ENCODE measurements around the gene APOA5. TPM values are rescaled to one million over a fixed set of nuclear protein-coding genes. Genes with fewer than 3 reads are reported as not detected.
"Not testable (repeated sequence)": the region's sequence is repeated elsewhere in the genome, so short reads cannot be mapped to it uniquely, and the experiment has no call there.

APOA5 gene
- total RNA-seq, 1 donor from 2014 or later: not detected

- H3K4me3 Mint-ChIP-seq: no peak overlapping the region
- no peak for DNase-seq (ENCODE audit: extremely low spot score, unreplicated experiment)
These were observed 44.9 kb upstream of the APOA5 start for GRCh38 chr11:116836632-116836991.

GRCh38 chr11:116835791-116836631 lies 44.3 kb upstream of the APOA5 start:
- H3K27ac Mint-ChIP-seq: peak overlapping the region; percentile 34
- peak; percentile 70 for TF ChIP-seq CTCF (conservative IDR thresholded peaks at IDR 0.05)

More at GRCh38 chr11:116836632-116836991, 44.9 kb upstream of the APOA5 start:
- no peak overlapping the region for H3K27ac Mint-ChIP-seq
- H3K36me3 Mint-ChIP-seq: no peaks in the 10 kb centered on the region
- peaks cover 13% of the 10 kb centered on the region for H3K4me1 Mint-ChIP-seq (ENCODE audit: unreplicated experiment)
- TF ChIP-seq CTCF (conservative IDR thresholded peaks at IDR 0.05): no peak
- H3K27me3 Mint-ChIP-seq: peaks cover 6% of the 10 kb centered on the region
- no peaks in the 10 kb centered on the region for H3K9me3 Mint-ChIP-seq

GRCh38 chr11:116835042-116835772 lies 43.5 kb upstream of the APOA5 start:
- no peak for TF ChIP-seq CTCF (conservative IDR thresholded peaks at IDR 0.05)
- no peak for DNase-seq (ENCODE audit: extremely low spot score, unreplicated experiment)
- peaks cover 6% of the 10 kb centered on the region for H3K27me3 Mint-ChIP-seq
- H3K4me1 Mint-ChIP-seq (ENCODE audit: unreplicated experiment): peaks cover 13% of the 10 kb centered on the region
- peak overlapping the region; percentile 38 for H3K27ac Mint-ChIP-seq
- no peaks in the 10 kb centered on the region for H3K9me3 Mint-ChIP-seq
- peak overlapping the region; percentile 74 for H3K4me3 Mint-ChIP-seq
- H3K36me3 Mint-ChIP-seq: no peaks in the 10 kb centered on the region

More at GRCh38 chr11:116835791-116836631, 44.3 kb upstream of the APOA5 start:
- Mint-ChIP-seq H3K9me3 (no peaks in the 10 kb centered on the region), H3K27me3 (peaks cover 6% of the 10 kb centered on the region), H3K36me3 (no peaks in the 10 kb centered on the region), H3K4me1 (ENCODE audit: unreplicated experiment) (peaks cover 13% of the 10 kb centered on the region), H3K4me3 (peak overlapping the region; percentile 68)
- DNase-seq (ENCODE audit: extremely low spot score, unreplicated experiment): peak; percentile 87

GRCh38 chr11:116834535-116835041 lies 42.9 kb upstream of the APOA5 start:
- H3K4me3 Mint-ChIP-seq: peak overlapping the region; percentile 74
- not testable (repeated sequence) for H3K27me3 Mint-ChIP-seq

GRCh38 chr11:116833816-116834534 lies 42.3 kb upstream of the APOA5 start:
- peaks cover 6% of the 10 kb centered on the region for H3K27me3 Mint-ChIP-seq
- H3K4me1 Mint-ChIP-seq (ENCODE audit: unreplicated experiment): peaks cover 5% of the 10 kb centered on the region
- no peaks in the 10 kb centered on the region for H3K36me3 Mint-ChIP-seq
- no peaks in the 10 kb centered on the region for H3K9me3 Mint-ChIP-seq
- TF ChIP-seq CTCF (conservative IDR thresholded peaks at IDR 0.05): no peak
- H3K4me3 Mint-ChIP-seq: peak overlapping the region; percentile 25
- peak overlapping the region; percentile 31 for H3K27ac Mint-ChIP-seq
- no peak for DNase-seq (ENCODE audit: extremely low spot score, unreplicated experiment)

More at GRCh38 chr11:116834535-116835041, 42.9 kb upstream of the APOA5 start:
- not testable (repeated sequence) for DNase-seq (ENCODE audit: extremely low spot score, unreplicated experiment); H3K4me1 Mint-ChIP-seq (ENCODE audit: unreplicated experiment); H3K36me3 Mint-ChIP-seq; H3K9me3 Mint-ChIP-seq
- peak overlapping the region; percentile 38 for H3K27ac Mint-ChIP-seq
